GM18951 (cell line): ENCODE data around the gene SWSAP1.

Experiments used
- POLR2A ChIP-seq: IDR thresholded peaks from 4 replicates; pipeline ENCODE4 v1.6.1; 2011; ENCODE audit warnings: mild to moderate bottlenecking; ENCODE audit not compliant: insufficient read length, insufficient read depth; ENCODE audit errors: extremely low read depth
- in situ Hi-C: fragments of 300-500 bp; cut with MboI; formaldehyde crosslinking; loops from one replicate; pipeline ENCODE4 v1.12.0; 2022; ENCODE audit warnings: low sequenced_read_pairs, mixed read lengths, inconsistent platforms; ENCODE audit not compliant: unreplicated experiment

SWSAP1 gene

GRCh38 chr19:11420429-11421370 lies 46.2 kb downstream of the SWSAP1 start:
- in situ Hi-C loops = no loop called here

GRCh38 chr19:11421371-11422098 lies 47.1 kb downstream of the SWSAP1 start:
- TF ChIP-seq POLR2A = no peak
- in situ Hi-C loops = no loop called here

More at GRCh38 chr19:11420429-11421370, 46.2 kb downstream of the SWSAP1 start:
- TF ChIP-seq POLR2A = no peak

DNA sequence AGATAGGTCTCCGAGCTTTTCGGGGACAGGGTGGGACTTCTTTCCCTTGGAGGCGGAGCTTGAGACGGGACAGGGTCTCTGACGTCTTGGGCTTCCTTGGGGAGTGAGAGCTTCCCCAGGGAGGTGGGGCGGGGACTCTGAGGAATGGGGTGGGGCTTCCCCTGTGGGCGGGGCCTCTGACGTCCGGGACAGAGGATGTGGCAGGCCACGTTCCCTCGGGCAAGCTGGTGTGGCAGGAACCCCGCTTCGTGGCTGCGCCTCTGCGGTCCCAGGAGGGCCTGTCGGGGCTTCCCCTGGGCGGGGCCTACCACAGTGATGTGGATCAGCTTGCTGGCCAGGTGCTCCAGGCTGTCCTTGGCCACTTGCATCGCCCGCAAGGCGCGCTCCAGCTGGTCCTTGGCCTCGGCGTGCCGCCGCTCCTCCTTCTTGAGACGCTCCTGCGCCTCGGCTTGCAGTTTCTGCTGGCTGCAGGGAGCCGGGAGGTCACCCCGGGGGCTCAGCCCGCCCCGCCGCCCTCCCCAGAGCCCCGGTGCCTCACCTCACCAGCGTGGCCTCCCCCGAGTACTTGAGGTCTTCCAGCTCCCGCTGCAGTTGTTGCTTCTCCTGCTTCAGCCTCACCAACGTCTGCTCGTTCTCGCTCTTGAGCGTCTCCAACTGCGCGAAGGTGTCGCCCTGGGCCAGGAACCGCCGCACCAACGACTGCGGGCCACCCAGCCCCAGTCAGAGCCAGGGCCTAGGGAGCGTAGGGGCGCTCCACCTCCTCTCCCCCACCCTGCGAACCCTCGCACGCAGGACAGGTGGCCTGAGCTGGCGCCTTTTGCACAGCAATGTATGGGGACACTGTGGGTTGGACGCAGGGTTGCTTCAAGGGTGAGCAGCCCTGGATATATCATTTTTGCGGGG lies 47.9 kb downstream of the SWSAP1 start:
- no peak for TF ChIP-seq POLR2A
- in situ Hi-C loops = no loop called here

GRCh38 chr19:11423164-11423790 lies 48.8 kb downstream of the SWSAP1 start:
- in situ Hi-C loops = no loop called here

DNA sequence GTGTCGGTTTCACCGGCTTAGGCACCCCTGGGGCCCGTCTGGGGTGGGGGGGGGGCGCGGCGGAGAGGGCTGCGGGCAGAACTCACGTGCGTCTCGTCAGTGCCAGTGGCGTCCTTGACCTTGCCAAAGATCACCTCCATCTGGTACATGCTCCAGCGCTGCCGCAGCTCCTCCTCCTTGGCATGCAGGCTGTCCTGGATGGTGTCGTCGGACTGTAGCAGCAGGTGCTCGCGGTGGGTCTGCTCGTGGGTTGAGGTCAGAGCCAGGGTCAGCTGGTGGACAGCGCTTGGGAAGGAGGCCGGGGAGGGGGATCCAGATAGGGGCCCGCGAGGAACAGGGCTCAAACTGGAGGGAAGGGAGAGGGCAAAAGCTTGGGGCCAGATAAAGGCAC lies 49.3 kb downstream of the SWSAP1 start:
- in situ Hi-C loops = no loop called here
- TF ChIP-seq POLR2A = no peak

More at GRCh38 chr19:11423164-11423790, 48.8 kb downstream of the SWSAP1 start:
- no peak for TF ChIP-seq POLR2A
